ENCODE results near the gene CBARP. TPM values are rescaled to one million over a fixed set of nuclear protein-coding genes. Genes with fewer than 3 reads are reported as not detected.

CBARP gene
- total and polyA plus RNA-seq, 4 donors = 0.05 to 0.25 (median 0.06) TPM; not detected in 1

- TF ChIP-seq, protein P1, sequence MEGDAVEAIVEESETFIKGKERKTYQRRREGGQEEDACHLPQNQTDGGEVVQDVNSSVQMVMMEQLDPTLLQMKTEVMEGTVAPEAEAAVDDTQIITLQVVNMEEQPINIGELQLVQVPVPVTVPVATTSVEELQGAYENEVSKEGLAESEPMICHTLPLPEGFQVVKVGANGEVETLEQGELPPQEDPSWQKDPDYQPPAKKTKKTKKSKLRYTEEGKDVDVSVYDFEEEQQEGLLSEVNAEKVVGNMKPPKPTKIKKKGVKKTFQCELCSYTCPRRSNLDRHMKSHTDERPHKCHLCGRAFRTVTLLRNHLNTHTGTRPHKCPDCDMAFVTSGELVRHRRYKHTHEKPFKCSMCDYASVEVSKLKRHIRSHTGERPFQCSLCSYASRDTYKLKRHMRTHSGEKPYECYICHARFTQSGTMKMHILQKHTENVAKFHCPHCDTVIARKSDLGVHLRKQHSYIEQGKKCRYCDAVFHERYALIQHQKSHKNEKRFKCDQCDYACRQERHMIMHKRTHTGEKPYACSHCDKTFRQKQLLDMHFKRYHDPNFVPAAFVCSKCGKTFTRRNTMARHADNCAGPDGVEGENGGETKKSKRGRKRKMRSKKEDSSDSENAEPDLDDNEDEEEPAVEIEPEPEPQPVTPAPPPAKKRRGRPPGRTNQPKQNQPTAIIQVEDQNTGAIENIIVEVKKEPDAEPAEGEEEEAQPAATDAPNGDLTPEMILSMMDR (IDR thresholded peaks at IDR 0.05; ENCODE audit: low read depth, low read length, missing input control) = no peak
- TF ChIP-seq FOXA2 (IDR thresholded peaks at IDR 0.05) (no peak), HNF4A (conservative IDR thresholded peaks at IDR 0.05) (no peak), GABPA (IDR thresholded peaks at IDR 0.05 in 1 of 2, conservative IDR thresholded peaks at IDR 0.05 in 1 of 2) (no peak), MAX (IDR thresholded peaks at IDR 0.05) (no peak), RXRA (IDR thresholded peaks at IDR 0.05) (no peak), TAF1 (conservative IDR thresholded peaks at IDR 0.05) (no peak), NR2F2 (IDR thresholded peaks at IDR 0.05) (no peak), ZBTB33 (IDR thresholded peaks at IDR 0.05) (no peak)
Observed at GRCh38 chr19:1278074-1278473, 40.3 kb upstream of the CBARP start (continued).

DNA sequence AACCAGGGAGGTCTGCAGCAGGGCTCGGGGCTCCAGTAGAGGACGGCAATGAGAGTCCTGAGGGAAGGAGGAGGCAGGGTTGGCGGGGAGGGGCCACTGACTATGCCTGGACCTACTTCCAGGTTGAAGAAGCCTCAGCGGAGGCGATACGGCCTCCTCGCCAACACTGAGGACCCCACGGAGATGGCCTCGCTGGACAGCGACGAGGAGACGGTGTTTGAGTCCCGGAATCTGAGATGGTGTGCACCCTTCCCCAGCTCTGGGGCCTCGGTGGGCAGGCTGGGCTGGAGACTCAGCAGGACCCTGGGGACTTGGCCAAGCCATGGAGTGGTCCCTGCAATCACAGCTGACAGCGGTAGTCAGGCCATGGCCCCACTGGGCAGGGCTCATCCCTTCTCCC, 39.3 kb upstream of the CBARP start:
- H3K9ac ChIP-seq (ENCODE audit: low read depth in 1 of 2, low read length in 2 of 2) = no peak overlapping the region
- peaks cover 18 to 24% (median 18%) of the 10 kb centered on the region in 4 donors for H3K36me3 ChIP-seq (ENCODE audit: control insufficient read depth in 4 of 4, insufficient read depth in 3 of 4, low read depth in 1 of 4, low read length in 3 of 4)
- H3K27me3 ChIP-seq (ENCODE audit: control insufficient read depth in 4 of 4, insufficient read depth in 4 of 4, low read length in 3 of 4) = no peaks in the 10 kb centered on the region
- no peak overlapping the region for H3K4me3 ChIP-seq (ENCODE audit: low read depth in 1 of 3, low read length in 3 of 3)
- 93% methylated on average over 15 of the region's 15 CpGs for WGBS
- no peaks in the 10 kb centered on the region for H3K9me3 ChIP-seq (ENCODE audit: control insufficient read depth in 4 of 4, low read length in 3 of 4)
- DNase-seq (ENCODE audit: low spot score) = no peak
- H3K4me1 ChIP-seq (ENCODE audit: control insufficient read depth in 4 of 4, insufficient read depth in 4 of 4, low read length in 3 of 4) = peaks cover 14 to 51% (median 40%) of the 10 kb centered on the region in 4 donors
- TF ChIP-seq YY1 (IDR thresholded peaks at IDR 0.05) = no peak
- TF ChIP-seq ZBTB33 (IDR thresholded peaks at IDR 0.05) = no peak
- no peak for TF ChIP-seq FOXA1 (IDR thresholded peaks at IDR 0.05)
- TF ChIP-seq SP1 (IDR thresholded peaks at IDR 0.05) = no peak
- no peak for TF ChIP-seq EGR1 (IDR thresholded peaks at IDR 0.05; ENCODE audit: low read depth in 2 of 2)
- no peak overlapping the region for H3K27ac ChIP-seq (ENCODE audit: low read depth in 1 of 2, low read length in 2 of 2)

- Histone ChIP-seq H3K9me3 (ENCODE audit: control insufficient read depth in 4 of 4, low read length in 3 of 4) (no peaks in the 10 kb centered on the region), H3K27ac (ENCODE audit: low read depth in 1 of 2, low read length in 2 of 2) (no peak overlapping the region), H3K27me3 (ENCODE audit: control insufficient read depth in 4 of 4, insufficient read depth in 4 of 4, low read length in 3 of 4) (no peaks in the 10 kb centered on the region), H3K4me1 (ENCODE audit: control insufficient read depth in 4 of 4, insufficient read depth in 4 of 4, low read length in 3 of 4) (peaks cover 16 to 55% (median 44%) of the 10 kb centered on the region in 4 donors), H3K9ac (ENCODE audit: low read depth in 1 of 2, low read length in 2 of 2) (peak overlapping the region in 1 of 2 donors; percentile 90), H3K4me3 (ENCODE audit: low read depth in 1 of 3, low read length in 3 of 3) (no peak overlapping the region), H3K36me3 (ENCODE audit: control insufficient read depth in 4 of 4, insufficient read depth in 3 of 4, low read depth in 1 of 4, low read length in 3 of 4) (peaks cover 18 to 28% (median 21%) of the 10 kb centered on the region in 4 donors)
- TF ChIP-seq EGR1 (IDR thresholded peaks at IDR 0.05; ENCODE audit: low read depth in 2 of 2) = no peak
- TF ChIP-seq FOXA1 (IDR thresholded peaks at IDR 0.05) = no peak
- no peak for TF ChIP-seq HNF4G (IDR thresholded peaks at IDR 0.05)
- TF ChIP-seq YY1 (IDR thresholded peaks at IDR 0.05) = no peak
- TF ChIP-seq NR2F2 (IDR thresholded peaks at IDR 0.05) = no peak
- WGBS = 74% methylated on average over 10 of the region's 10 CpGs
- DNase-seq (ENCODE audit: low spot score) = no peak
Observed at GRCh38 chr19:1276628-1277022, 38.8 kb upstream of the CBARP start.

All from liver (tissue), 9 donors.